Skeletal muscle satellite cell (primary cell): ENCODE data around the gene C5orf34. TPM values are rescaled to one million over a fixed set of nuclear protein-coding genes. Genes with fewer than 3 reads are reported as not detected.
"Not testable (repeated sequence)": the region's sequence is repeated elsewhere in the genome, so short reads cannot be mapped to it uniquely, and the experiment has no call there.

Source experiments
- H3K27me3 ChIP-seq: 2 replicates; pipeline ENCODE4 v1.7.0; 2013; ENCODE audit warnings: low read length; ENCODE audit not compliant: control insufficient read depth, insufficient read depth
- H3K36me3 ChIP-seq: 2 replicates; pipeline ENCODE4 v1.7.0; 2013; ENCODE audit warnings: mild to moderate bottlenecking, control low read depth, low read length; ENCODE audit not compliant: insufficient read depth
- H3K4me1 ChIP-seq: 2 replicates; pipeline ENCODE4 v1.7.0; 2013; ENCODE audit warnings: low read length; ENCODE audit not compliant: control insufficient read depth, insufficient read depth
- H3K4me2 ChIP-seq: 2 replicates; pipeline ENCODE4 v1.7.0; 2013; ENCODE audit warnings: mild to moderate bottlenecking, low read length
- H3K4me3 ChIP-seq: 2 replicates; pipeline ENCODE4 v1.7.0; 2013; ENCODE audit warnings: low read length
- H3K9ac ChIP-seq: 2 replicates; pipeline ENCODE4 v1.7.0; 2013; ENCODE audit warnings: mild to moderate bottlenecking, low read depth, low read length, moderate library complexity
- H3K9me3 ChIP-seq: replicated peaks from 2 replicates; pipeline ENCODE4 v1.7.0; 2013; ENCODE audit warnings: mild to moderate bottlenecking, control low read depth, low read length
- total RNA-seq: library from RNA; depleted of rRNA; stranded (reverse); fragments of >200 nt; gene quantifications from 2 replicates; pipeline ENCODE4 v1.2.3, GENCODE V29; 2012; rRNA removed

C5orf34 gene, protein sequence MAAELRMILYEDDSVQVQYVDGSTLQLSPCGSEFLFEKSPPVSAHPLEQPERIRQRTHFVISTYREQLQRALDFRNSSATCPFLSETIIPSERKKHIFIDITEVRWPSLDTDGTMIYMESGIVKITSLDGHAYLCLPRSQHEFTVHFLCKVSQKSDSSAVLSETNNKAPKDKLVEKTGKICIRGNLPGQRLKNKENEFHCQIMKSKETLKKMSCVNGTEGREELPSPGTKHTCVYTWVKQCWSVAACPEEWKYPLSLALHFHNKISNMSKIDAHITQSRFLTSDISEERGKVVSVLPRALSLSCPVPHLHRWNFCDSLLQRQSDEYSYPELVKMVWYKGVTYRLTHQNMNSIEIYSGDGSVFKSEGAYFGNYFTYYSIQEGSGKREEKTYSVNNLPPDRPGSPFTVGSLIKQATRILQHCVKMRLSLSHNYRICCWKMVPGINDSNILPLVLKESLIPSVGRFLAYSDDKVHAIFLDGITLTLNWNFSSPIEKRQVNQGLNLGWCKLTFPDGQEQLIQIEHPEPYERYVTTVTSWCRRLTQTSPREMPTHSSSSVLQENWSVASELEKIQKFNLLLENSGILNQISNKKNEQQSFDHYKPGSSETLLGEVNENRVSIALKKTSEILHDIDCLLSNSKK
- total RNA-seq, result 6.3 TPM in 2 replicates

- Histone ChIP-seq H3K9ac (peak within 1 kb of the TSS; percentile 96), H3K36me3 (no peaks in the 10 kb centered on the region), H3K4me3 (peak within 1 kb of the TSS; percentile 82), H3K27me3 (no peaks in the 10 kb centered on the region), H3K4me1 (peaks cover 18% of the 10 kb centered on the region), H3K4me2 (peak within 1 kb of the TSS; percentile 87), H3K9me3 (no peaks in the 10 kb centered on the region)
Measured at GRCh38 chr5:43514816-43515677, at the start of gene C5orf34. Gene C5orf34 (minus strand): TSS chr5:43515148. CDS start chr5:43509339, 5,809 bp downstream.

- no peaks in the 10 kb centered on the region for H3K27me3 ChIP-seq
- no peak overlapping the region for H3K4me3 ChIP-seq
- H3K36me3 ChIP-seq, result no peaks in the 10 kb centered on the region
- H3K4me2 ChIP-seq, result no peak overlapping the region
- H3K4me1 ChIP-seq, result peaks cover 6% of the 10 kb centered on the region
- H3K9ac ChIP-seq, result no peak overlapping the region
- no peaks in the 10 kb centered on the region for H3K9me3 ChIP-seq
Measured at GRCh38 chr5:43564289-43564850, 49.4 kb upstream of the C5orf34 start.

- H3K9ac ChIP-seq, result no peak overlapping the region
- no peak overlapping the region for H3K4me2 ChIP-seq
- H3K4me1 ChIP-seq, result peaks cover 6% of the 10 kb centered on the region
- H3K27me3 ChIP-seq, result no peaks in the 10 kb centered on the region
- no peaks in the 10 kb centered on the region for H3K36me3 ChIP-seq
- H3K9me3 ChIP-seq, result no peaks in the 10 kb centered on the region
- no peak overlapping the region for H3K4me3 ChIP-seq
Measured at GRCh38 chr5:43563321-43563720, 48.4 kb upstream of the C5orf34 start.

DNA sequence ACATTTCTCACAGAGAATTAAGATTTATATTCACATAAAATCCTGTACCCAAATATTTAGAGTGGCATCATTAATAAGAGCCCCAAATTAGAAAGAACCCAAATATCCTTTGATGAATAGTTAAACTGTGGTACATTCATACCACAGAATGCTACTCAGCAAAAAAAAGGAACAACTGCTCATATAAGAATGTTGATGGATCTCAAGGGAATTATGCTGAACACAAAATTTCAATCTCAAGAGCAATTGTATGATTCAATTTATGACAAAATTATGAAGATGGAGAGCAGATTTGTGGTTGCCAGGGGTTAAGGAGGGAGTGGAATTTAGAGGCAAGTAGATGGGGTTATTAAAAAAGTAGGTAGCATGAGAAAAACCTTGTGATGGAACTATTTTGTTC, 46.4 kb upstream of the C5orf34 start:
- Histone ChIP-seq H3K4me3 (no peak overlapping the region), H3K4me1 (peaks cover 10% of the 10 kb centered on the region), H3K4me2 (no peak overlapping the region), H3K9ac (no peak overlapping the region), H3K36me3 (no peaks in the 10 kb centered on the region), H3K9me3 (no peaks in the 10 kb centered on the region), H3K27me3 (no peaks in the 10 kb centered on the region)

DNA sequence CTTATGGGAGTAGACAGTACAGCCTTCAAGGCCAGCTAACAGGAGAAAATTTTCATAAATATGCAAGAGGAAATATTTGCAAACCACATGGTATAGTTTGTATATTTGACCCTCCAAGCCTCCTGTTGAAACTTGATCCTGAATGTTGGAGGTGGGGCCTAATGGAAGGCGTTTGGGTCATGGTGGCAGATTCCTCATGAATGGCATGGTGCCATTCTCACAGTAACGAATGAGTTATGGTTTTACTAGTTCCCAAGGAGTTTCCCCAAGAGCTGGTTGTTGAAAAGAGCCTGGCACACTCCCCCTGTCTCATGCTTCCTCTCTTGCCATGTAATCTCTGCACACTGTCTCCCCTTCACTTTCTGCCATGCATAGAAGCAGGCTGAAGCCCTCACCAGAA, 45.2 kb upstream of the C5orf34 start:
- Histone ChIP-seq H3K9me3 (no peaks in the 10 kb centered on the region), H3K27me3 (no peaks in the 10 kb centered on the region), H3K9ac (no peak overlapping the region), H3K36me3 (peaks cover 1% of the 10 kb centered on the region), H3K4me2 (no peak overlapping the region), H3K4me3 (no peak overlapping the region), H3K4me1 (peaks cover 13% of the 10 kb centered on the region)

DNA sequence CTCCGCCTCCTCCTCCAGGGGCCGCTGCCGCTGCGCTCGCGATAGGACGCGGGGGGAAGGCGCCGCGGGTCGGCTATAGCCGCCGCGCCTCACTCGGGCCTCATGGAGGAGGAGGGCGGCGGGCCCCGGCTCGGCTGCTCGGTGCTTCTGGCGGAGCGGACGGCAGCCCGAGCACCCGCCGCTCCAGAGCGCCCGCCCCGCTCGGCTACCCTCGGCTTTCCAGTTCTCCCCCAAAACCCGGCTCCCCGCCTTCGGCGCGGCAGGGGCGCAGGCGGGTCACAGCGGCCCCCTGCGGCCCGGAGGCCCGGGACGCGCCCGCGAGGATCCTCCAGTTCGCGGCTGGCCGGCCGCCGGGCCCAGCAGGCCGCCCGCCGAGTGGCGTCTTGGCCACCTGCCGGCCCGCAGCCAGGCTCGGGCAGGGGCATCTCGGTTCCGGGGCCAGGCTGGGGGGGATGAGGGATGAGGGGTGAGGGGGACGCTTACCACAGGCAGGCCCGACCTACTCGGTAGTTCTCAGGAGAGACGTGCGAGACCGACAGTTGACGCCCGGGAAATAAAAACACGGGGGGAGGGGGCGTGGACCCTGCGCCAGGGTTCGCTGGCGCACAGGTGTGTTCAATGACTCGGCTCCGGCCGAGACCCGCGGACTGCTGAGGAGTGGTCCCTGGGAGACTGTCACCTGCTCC, 42.1 kb upstream of the C5orf34 start, which contains the start of gene PAIP1:
Gene PAIP1 (minus strand): TSS at position 221 of the 686 bp plus-strand sequence. CDS start 231 bp downstream, outside the sequence.
- Histone ChIP-seq H3K27me3 (no peaks in the 10 kb centered on the region), H3K4me1 (peaks cover 26% of the 10 kb centered on the region), H3K36me3 (peaks cover 30% of the 10 kb centered on the region), H3K4me2 (peak within 1 kb of the TSS; percentile 96), H3K9ac (peak within 1 kb of the TSS; percentile 98), H3K4me3 (peak within 1 kb of the TSS; percentile 98), H3K9me3 (no peaks in the 10 kb centered on the region)

DNA sequence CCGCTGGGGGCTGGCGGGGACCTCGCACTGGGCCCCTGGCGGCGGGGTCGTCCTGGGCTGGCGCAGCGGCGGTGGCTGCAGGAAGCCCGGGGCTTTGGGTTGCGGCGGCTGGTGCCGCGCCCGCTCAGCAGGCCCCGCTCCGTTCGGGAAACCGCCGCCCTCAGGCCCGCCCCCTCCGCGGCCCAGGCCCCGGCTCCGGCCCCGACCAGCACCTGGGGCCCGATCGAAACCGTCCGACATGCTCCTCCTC, 41.6 kb upstream of the C5orf34 start:
- peaks cover 35% of the 10 kb centered on the region for H3K36me3 ChIP-seq
- H3K9ac ChIP-seq, result peak overlapping the region; percentile 98
- peaks cover 26% of the 10 kb centered on the region for H3K4me1 ChIP-seq
- peak overlapping the region; percentile 96 for H3K4me2 ChIP-seq
- H3K27me3 ChIP-seq, H3K9me3 ChIP-seq: not testable (repeated sequence)
- peak overlapping the region; percentile 98 for H3K4me3 ChIP-seq

DNA sequence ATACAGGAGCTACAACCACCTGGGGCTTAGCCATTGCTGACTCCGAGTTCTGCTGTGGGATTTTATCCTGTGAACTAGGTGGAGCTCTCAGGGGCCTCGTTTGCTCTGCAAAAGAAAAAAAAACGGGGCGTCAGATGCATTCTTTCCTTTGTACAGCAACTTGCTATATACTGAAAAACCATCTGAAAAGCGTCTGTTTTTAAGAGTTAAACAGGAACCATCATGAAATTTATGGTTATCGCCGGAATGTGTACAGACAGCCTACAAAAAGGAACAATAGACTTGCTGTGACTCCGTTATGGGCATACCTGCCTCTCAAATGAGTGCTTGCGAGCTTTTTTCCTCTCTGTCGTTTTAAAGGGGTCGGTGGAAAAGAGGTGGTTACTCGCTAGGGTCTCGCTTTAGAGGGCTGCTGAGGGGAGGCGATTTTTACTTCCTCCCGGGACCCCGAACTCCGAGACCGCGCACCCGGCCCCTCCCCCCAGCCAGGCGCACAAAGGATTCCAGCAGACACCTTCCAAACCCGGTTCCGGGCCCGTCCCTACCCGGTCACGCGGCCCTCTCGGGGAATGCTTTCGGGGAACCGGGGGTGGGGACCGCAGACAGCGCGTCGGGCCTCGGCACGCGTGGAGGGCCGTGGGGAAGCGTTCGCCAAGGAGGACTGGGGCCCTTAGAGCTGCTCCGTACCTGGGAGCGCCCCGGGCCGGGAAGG, 41.1 kb upstream of the C5orf34 start:
- Histone ChIP-seq H3K4me2 (peak overlapping the region; percentile 96), H3K4me3 (peak overlapping the region; percentile 98), H3K27me3 (no peaks in the 10 kb centered on the region), H3K4me1 (peaks cover 25% of the 10 kb centered on the region), H3K9me3 (no peaks in the 10 kb centered on the region), H3K9ac (peak overlapping the region; percentile 98), H3K36me3 (peaks cover 39% of the 10 kb centered on the region)

- peak overlapping the region; percentile 98 for H3K4me3 ChIP-seq
Measured at GRCh38 chr5:43554497-43554896, 39.5 kb upstream of the C5orf34 start.

GRCh38 chr5:43553381-43553780, 38.4 kb upstream of the C5orf34 start:
- Histone ChIP-seq H3K4me2 (peak overlapping the region; percentile 96), H3K9ac (no peak overlapping the region), H3K27me3 (no peaks in the 10 kb centered on the region), H3K36me3 (peaks cover 51% of the 10 kb centered on the region), H3K4me1 (peaks cover 20% of the 10 kb centered on the region), H3K9me3 (no peaks in the 10 kb centered on the region), H3K4me3 (no peak overlapping the region)

More at GRCh38 chr5:43554497-43554896, 39.5 kb upstream of the C5orf34 start:
- Histone ChIP-seq H3K27me3 (no peaks in the 10 kb centered on the region), H3K36me3 (peaks cover 51% of the 10 kb centered on the region), H3K9me3 (no peaks in the 10 kb centered on the region), H3K4me1 (peaks cover 20% of the 10 kb centered on the region), H3K4me2 (peak overlapping the region; percentile 96), H3K9ac (no peak overlapping the region)
